ENCODE data around the gene RALGPS1.

GRCh38 chr9:126959917-126960316, 45.3 kb downstream of the RALGPS1 start:
- TF ChIP-seq PKNOX1 (IDR thresholded peaks at IDR 0.05) (no peak), HDGF (IDR thresholded peaks at IDR 0.05; ENCODE audit: borderline replicate concordance) (no peak)

Measured in HEK293T (cell line).